Measurements from ENCODE around the gene UNC80. TPM values are rescaled to one million over a fixed set of nuclear protein-coding genes. Genes with fewer than 3 reads are reported as not detected.

Gene UNC80
- total RNA-seq, 4 donors from 2014 or later = 0.04 to 0.80 (median 0.21) TPM; not detected in 1

GRCh38 chr2:209960676-209961630 is 189.3 kb downstream of the UNC80 start:
- H3K4me1 ChIP-seq = no peaks in the 10 kb centered on the region
- no peak overlapping the region for H3K27ac ChIP-seq
- H3K9me3 ChIP-seq = no peaks in the 10 kb centered on the region
- TF ChIP-seq CTCF (IDR thresholded peaks at IDR 0.05) = peak in 1 of 2 donors; percentile 54
- TF ChIP-seq POLR2A (IDR thresholded peaks at IDR 0.05) = no peak
- no peaks in the 10 kb centered on the region for H3K36me3 ChIP-seq
- H3K4me3 ChIP-seq = no peak overlapping the region
- H3K27me3 ChIP-seq = no peaks in the 10 kb centered on the region
- no peak for DNase-seq (ENCODE audit: low spot score in 2 of 2)
- 34% methylated on average over 4 of the region's 4 CpGs for WGBS

GRCh38 chr2:209965723-209966122 is 194.1 kb downstream of the UNC80 start:
- WGBS = 58% methylated on average over 2 of the region's 2 CpGs
- no peaks in the 10 kb centered on the region for H3K4me1 ChIP-seq
- H3K4me3 ChIP-seq = no peak overlapping the region
- TF ChIP-seq CTCF (IDR thresholded peaks at IDR 0.05) (no peak), POLR2AphosphoS5 (IDR thresholded peaks at IDR 0.05) (no peak), EP300 (IDR thresholded peaks at IDR 0.05) (no peak), POLR2A (IDR thresholded peaks at IDR 0.05) (no peak)
- no peaks in the 10 kb centered on the region for H3K27me3 ChIP-seq
- H3K9me3 ChIP-seq = no peaks in the 10 kb centered on the region
- H3K36me3 ChIP-seq = no peaks in the 10 kb centered on the region
- no peak for DNase-seq (ENCODE audit: low spot score in 2 of 2)
- no peak overlapping the region for H3K27ac ChIP-seq

GRCh38 chr2:209969692-209970091 is 198.1 kb downstream of the UNC80 start:
- no peaks in the 10 kb centered on the region for H3K27me3 ChIP-seq
- 96% methylated on average over 4 of the region's 4 CpGs for WGBS
- H3K4me1 ChIP-seq = no peaks in the 10 kb centered on the region
- no peak for DNase-seq (ENCODE audit: low spot score in 2 of 2)
- no peaks in the 10 kb centered on the region for H3K36me3 ChIP-seq
- H3K9me3 ChIP-seq = no peaks in the 10 kb centered on the region
- TF ChIP-seq POLR2AphosphoS5 (IDR thresholded peaks at IDR 0.05) = no peak
- no peak for TF ChIP-seq POLR2A (IDR thresholded peaks at IDR 0.05)
- no peak for TF ChIP-seq CTCF (IDR thresholded peaks at IDR 0.05)
- TF ChIP-seq EP300 (IDR thresholded peaks at IDR 0.05) = no peak
- no peak overlapping the region for H3K4me3 ChIP-seq
- H3K27ac ChIP-seq = no peak overlapping the region

GRCh38 chr2:209970271-209970670 is 198.6 kb downstream of the UNC80 start:
- Histone ChIP-seq H3K4me1 (no peaks in the 10 kb centered on the region), H3K9me3 (no peaks in the 10 kb centered on the region), H3K27me3 (no peaks in the 10 kb centered on the region), H3K36me3 (no peaks in the 10 kb centered on the region), H3K27ac (no peak overlapping the region), H3K4me3 (no peak overlapping the region)
- WGBS = 92% methylated on average over 2 of the region's 2 CpGs
- DNase-seq (ENCODE audit: low spot score in 2 of 2) = no peak
- TF ChIP-seq EP300 (IDR thresholded peaks at IDR 0.05) = no peak
- TF ChIP-seq CTCF (IDR thresholded peaks at IDR 0.05) = no peak
- TF ChIP-seq POLR2A (IDR thresholded peaks at IDR 0.05) = no peak
- no peak for TF ChIP-seq POLR2AphosphoS5 (IDR thresholded peaks at IDR 0.05)

GRCh38 chr2:209970711-209971110 is 199.1 kb downstream of the UNC80 start:
- WGBS = 80% methylated on average over 4 of the region's 4 CpGs
- Histone ChIP-seq H3K4me1 (no peaks in the 10 kb centered on the region), H3K36me3 (no peaks in the 10 kb centered on the region), H3K9me3 (no peaks in the 10 kb centered on the region), H3K27me3 (no peaks in the 10 kb centered on the region), H3K27ac (no peak overlapping the region), H3K4me3 (no peak overlapping the region)
- no peak for TF ChIP-seq POLR2AphosphoS5 (IDR thresholded peaks at IDR 0.05)
- no peak for TF ChIP-seq CTCF (IDR thresholded peaks at IDR 0.05)
- no peak for TF ChIP-seq EP300 (IDR thresholded peaks at IDR 0.05)
- no peak for TF ChIP-seq POLR2A (IDR thresholded peaks at IDR 0.05)
- DNase-seq (ENCODE audit: low spot score in 2 of 2) = no peak
